Effector memory CD4-positive, alpha-beta T cell (primary cell): Measurements from ENCODE around the gene IQCE.

Source experiments
- DNase-seq, 3 donors: peaks; one replicate each; pipeline ENCODE4 v3.0.0-alpha.2; 2020
- H3K27ac ChIP-seq: 2 replicates; pipeline ENCODE4 v1.7.0; 2013; ENCODE audit warnings: mild to moderate bottlenecking, low read length, moderate library complexity; ENCODE audit not compliant: insufficient read depth, poor library complexity, severe bottlenecking
- H3K27me3 ChIP-seq: replicated peaks from 2 replicates; pipeline ENCODE4 v1.7.0; 2013; ENCODE audit warnings: mild to moderate bottlenecking, low read length; ENCODE audit not compliant: insufficient read depth, control insufficient read depth, poor library complexity, severe bottlenecking
- H3K36me3 ChIP-seq: 2 replicates; pipeline ENCODE4 v1.7.0; 2013; ENCODE audit warnings: mild to moderate bottlenecking, low read length, moderate library complexity; ENCODE audit not compliant: control insufficient read depth, insufficient read depth
- H3K4me1 ChIP-seq: 2 replicates; pipeline ENCODE4 v1.7.0; 2013; ENCODE audit warnings: low read length, mild to moderate bottlenecking; ENCODE audit not compliant: control insufficient read depth, insufficient read depth, poor library complexity, severe bottlenecking
- H3K4me3 ChIP-seq: 2 replicates; pipeline ENCODE4 v1.7.0; 2013; ENCODE audit warnings: low read length, low read depth, mild to moderate bottlenecking; ENCODE audit not compliant: insufficient read depth, poor library complexity, severe bottlenecking
- H3K9me3 ChIP-seq: 2 replicates; pipeline ENCODE4 v1.7.0; 2013; ENCODE audit warnings: mild to moderate bottlenecking, low read length, moderate library complexity; ENCODE audit not compliant: control insufficient read depth

The IQCE gene

GRCh38 chr7:2542011-2542915 is 16.5 kb upstream of the IQCE start:
- Histone ChIP-seq H3K4me3 (no peak overlapping the region), H3K27me3 (no peaks in the 10 kb centered on the region), H3K4me1 (no peaks in the 10 kb centered on the region), H3K36me3 (peaks cover 59% of the 10 kb centered on the region), H3K27ac (no peak overlapping the region), H3K9me3 (no peaks in the 10 kb centered on the region)
- no peak for DNase-seq

- H3K36me3 ChIP-seq: peaks cover 63% of the 10 kb centered on the region
- no peaks in the 10 kb centered on the region for H3K27me3 ChIP-seq
- no peak overlapping the region for H3K4me3 ChIP-seq
- H3K27ac ChIP-seq: no peak overlapping the region
- H3K4me1 ChIP-seq: no peaks in the 10 kb centered on the region
- H3K9me3 ChIP-seq: no peaks in the 10 kb centered on the region
- no peak for DNase-seq
Measured at GRCh38 chr7:2542916-2543871, 15.6 kb upstream of the IQCE start.

- peaks cover 50% of the 10 kb centered on the region for H3K36me3 ChIP-seq
- H3K9me3 ChIP-seq: no peaks in the 10 kb centered on the region
- H3K4me1 ChIP-seq: no peaks in the 10 kb centered on the region
- H3K27ac ChIP-seq: no peak overlapping the region
- no peak overlapping the region for H3K4me3 ChIP-seq
- no peak for DNase-seq
- H3K27me3 ChIP-seq: no peaks in the 10 kb centered on the region
Measured at GRCh38 chr7:2544541-2545188, 14.1 kb upstream of the IQCE start.

GRCh38 chr7:2545746-2546425 is 12.9 kb upstream of the IQCE start:
- no peaks in the 10 kb centered on the region for H3K4me1 ChIP-seq
- no peak overlapping the region for H3K27ac ChIP-seq
- H3K4me3 ChIP-seq: no peak overlapping the region
- peaks cover 50% of the 10 kb centered on the region for H3K36me3 ChIP-seq
- no peaks in the 10 kb centered on the region for H3K27me3 ChIP-seq
- DNase-seq: no peak
- H3K9me3 ChIP-seq: no peaks in the 10 kb centered on the region

- Histone ChIP-seq H3K27me3 (no peaks in the 10 kb centered on the region), H3K4me1 (no peaks in the 10 kb centered on the region), H3K4me3 (no peak overlapping the region), H3K36me3 (peaks cover 41% of the 10 kb centered on the region), H3K9me3 (no peaks in the 10 kb centered on the region), H3K27ac (no peak overlapping the region)
- no peak for DNase-seq
Measured at GRCh38 chr7:2546776-2547586, 11.8 kb upstream of the IQCE start.

- no peaks in the 10 kb centered on the region for H3K9me3 ChIP-seq
- no peaks in the 10 kb centered on the region for H3K27me3 ChIP-seq
- no peak overlapping the region for H3K27ac ChIP-seq
- DNase-seq: no peak
- no peak overlapping the region for H3K4me3 ChIP-seq
- peaks cover 14% of the 10 kb centered on the region for H3K36me3 ChIP-seq
- H3K4me1 ChIP-seq: peaks cover 19% of the 10 kb centered on the region
Measured at GRCh38 chr7:2551418-2551817, 7.4 kb upstream of the IQCE start.

GRCh38 chr7:2553108-2553507 is 5.7 kb upstream of the IQCE start:
- DNase-seq: no peak
- H3K36me3 ChIP-seq: peaks cover 3% of the 10 kb centered on the region
- H3K27ac ChIP-seq: no peak overlapping the region
- H3K4me1 ChIP-seq: peaks cover 19% of the 10 kb centered on the region
- no peak overlapping the region for H3K4me3 ChIP-seq
- no peaks in the 10 kb centered on the region for H3K27me3 ChIP-seq
- no peaks in the 10 kb centered on the region for H3K9me3 ChIP-seq

- no peak overlapping the region for H3K27ac ChIP-seq
Measured at GRCh38 chr7:2553831-2554581, 4.8 kb upstream of the IQCE start.

More at GRCh38 chr7:2553831-2554581, 4.8 kb upstream of the IQCE start:
- Histone ChIP-seq H3K4me3 (peak overlapping the region; percentile 94), H3K9me3 (no peaks in the 10 kb centered on the region), H3K36me3 (no peaks in the 10 kb centered on the region), H3K4me1 (peaks cover 19% of the 10 kb centered on the region), H3K27me3 (no peaks in the 10 kb centered on the region)
- no peak for DNase-seq
